HCT116 (cell line): ENCODE measurements around the gene ASB15. TPM values are rescaled to one million over a fixed set of nuclear protein-coding genes. Genes with fewer than 3 reads are reported as not detected.

Source experiments
- ATAC-seq: fragments of 200-7000 bp; cut with Tn5 transposase; 2 replicates; pipeline ENCODE4 v1.9.1; 2020; ENCODE audit warnings: mild to moderate bottlenecking, moderate library complexity
- BruUV-seq: library from RNA; stranded (reverse); fragments of 400-500 nt; replicated peaks from 2 replicates; lab custom pipeline; 2021; lab: Mats Ljungman, UMichigan
- CTCF ChIA-PET: fragments of 300-600 bp; sonication (Branson Sonifier 250); formaldehyde crosslinking; loops from one replicate; lab custom pipeline; 2021; ENCODE audit warnings: antibody characterized with exemption; lab: Charles Lee
- POLR2A ChIA-PET: fragments of 300-600, 350-600 bp; sonication (Branson Sonifier 250); formaldehyde crosslinking; loops from one replicate; lab custom pipeline; 2021; ENCODE audit warnings: antibody characterized with exemption; lab: Charles Lee
- RAD21 ChIA-PET, 2 experiments: fragments of 300-600 bp; sonication (Branson Sonifier 250); formaldehyde crosslinking; loops; one replicate each; lab custom pipeline; 2023; ENCODE audit warnings: low total read pairs in 2 of 2; ENCODE audit not compliant: uncharacterized antibody in 2 of 2, unreplicated experiment in 2 of 2, low non-redundant PET in 1 of 2; lab: Charles Lee
- DNase-seq: peaks from one replicate; pipeline ENCODE4 v3.0.0-alpha.2; 2010; ENCODE audit warnings: low read depth, low spot score
- H2AFZ ChIP-seq: fragments of 200-600 bp; shearing (Covaris generic), sonication (generic); 2 replicates; pipeline ENCODE4 v1.6.1; 2017; ENCODE audit warnings: low read depth, mixed run types, mixed read lengths, antibody characterized with exemption, low read length; ENCODE audit not compliant: poor library complexity, severe bottlenecking
- H3K27ac ChIP-seq: 2 replicates; pipeline ENCODE4 v1.5.1; 2012; ENCODE audit warnings: low read depth, low read length
- H3K27me3 ChIP-seq: fragments of 200-600 bp; sonication (generic); 2 replicates; pipeline ENCODE4 v1.6.1; 2016; ENCODE audit warnings: mixed run types, low read length, mixed read lengths; ENCODE audit not compliant: insufficient read depth
- H3K36me3 ChIP-seq, 2 experiments: fragments of 200-500 bp in 1 of 2; fragments of 200-600 bp in 1 of 2; sonication (Bioruptor generic) in 1 of 2; sonication (generic) in 1 of 2; 2 replicates each; pipeline versions ENCODE4 v1.5.1 to v1.6.1; 2014 to 2016; ENCODE audit warnings: low read length in 2 of 2, inconsistent platforms in 1 of 2, mixed read lengths in 1 of 2, mixed run types in 1 of 2; ENCODE audit not compliant: insufficient read depth in 2 of 2, control insufficient read depth in 1 of 2
- H3K4me1 ChIP-seq, 2 experiments: fragments of 200-600 bp in 1 of 2; sonication (generic) in 1 of 2; 2 replicates each; pipeline versions ENCODE4 v1.5.1 to v1.6.1; 2012 to 2017; ENCODE audit warnings: low read length in 2 of 2, inconsistent platforms in 1 of 2, mild to moderate bottlenecking in 1 of 2, mixed read lengths in 1 of 2, mixed run types in 1 of 2, moderate library complexity in 1 of 2; ENCODE audit not compliant: insufficient read depth in 2 of 2, control insufficient read depth in 1 of 2
- H3K4me2 ChIP-seq: fragments of 200-600 bp; sonication (generic); 2 replicates; pipeline ENCODE4 v1.6.1; 2017; ENCODE audit warnings: mixed run types, low read length, mixed read lengths
- H3K4me3 ChIP-seq, 2 experiments: fragments of 200-600 bp in 1 of 2; sonication (generic) in 1 of 2; replicated peaks in 1 of 2; 2 replicates each; pipeline ENCODE4 v1.5.1; 2011 to 2016; ENCODE audit warnings: low read length in 2 of 2, control low read depth in 1 of 2, low read depth in 1 of 2, mild to moderate bottlenecking in 1 of 2, mixed read lengths in 1 of 2, mixed run types in 1 of 2
- H3K79me2 ChIP-seq: fragments of 200-600 bp; sonication (generic); 2 replicates; pipeline ENCODE4 v1.6.1; 2017; ENCODE audit warnings: mild to moderate bottlenecking, mixed run types, low read length, moderate library complexity, mixed read lengths; ENCODE audit not compliant: insufficient read depth
- H3K9ac ChIP-seq: fragments of 200-600 bp; sonication (generic); 2 replicates; pipeline ENCODE4 v1.6.1; 2016; ENCODE audit warnings: low read length, mixed read lengths
- H3K9me2 ChIP-seq: fragments of 200-600 bp; sonication (generic), shearing (Covaris generic); 2 replicates; pipeline ENCODE4 v1.6.1; 2017; ENCODE audit warnings: mixed run types, mild to moderate bottlenecking, moderate library complexity; ENCODE audit not compliant: insufficient read depth
- H3K9me3 ChIP-seq, 2 experiments: fragments of 200-500 bp in 1 of 2; fragments of 200-600 bp in 1 of 2; sonication (Bioruptor generic) in 1 of 2; sonication (generic) in 1 of 2; 2 replicates each; pipeline ENCODE4 v1.6.1; 2014 to 2017; ENCODE audit warnings: low read length in 2 of 2, mixed read lengths in 2 of 2, inconsistent platforms in 1 of 2, low read depth in 1 of 2, mild to moderate bottlenecking in 1 of 2, mixed run types in 1 of 2, moderate library complexity in 1 of 2; ENCODE audit not compliant: control insufficient read depth in 1 of 2, insufficient read depth in 1 of 2
- H4K20me1 ChIP-seq: fragments of 200-600 bp; sonication (generic), shearing (Covaris generic); 2 replicates; pipeline ENCODE4 v1.6.1; 2017; ENCODE audit warnings: mixed run types, mild to moderate bottlenecking, moderate library complexity; ENCODE audit not compliant: insufficient read depth
- ATF3 ChIP-seq: IDR thresholded peaks from 2 replicates; pipeline ENCODE4 v1.6.1; 2012
- CEBPB ChIP-seq: IDR thresholded peaks from 2 replicates; pipeline ENCODE4 v1.6.1; 2012; ENCODE audit warnings: low read depth
- CTCF ChIP-seq, 3 experiments: fragments of 200-600 bp in 1 of 3; sonication (generic) in 1 of 3; IDR thresholded peaks in 2 of 3; conservative IDR thresholded peaks in 1 of 3; 2 replicates each; pipeline ENCODE4 v1.5.1; 2012 to 2017; ENCODE audit warnings: low read depth in 2 of 3, low read length in 2 of 3, antibody characterized with exemption in 1 of 3, borderline replicate concordance in 1 of 3, control low read depth in 1 of 3, mild to moderate bottlenecking in 1 of 3, mixed read lengths in 1 of 3, mixed run types in 1 of 3, moderate library complexity in 1 of 3; ENCODE audit not compliant: insufficient read depth in 1 of 3
- EGR1 ChIP-seq: IDR thresholded peaks from 2 replicates; pipeline ENCODE4 v1.6.1; 2012; ENCODE audit warnings: low read depth
- ELF1 ChIP-seq: IDR thresholded peaks from 2 replicates; pipeline ENCODE4 v1.6.1; 2012; ENCODE audit warnings: low read depth, borderline replicate concordance
- EZH2phosphoT487 ChIP-seq: fragments of 200-600 bp; IDR thresholded peaks from 2 replicates; pipeline ENCODE4 v1.6.1; 2018; ENCODE audit warnings: antibody characterized with exemption, borderline replicate concordance
- FOSL1 ChIP-seq: IDR thresholded peaks from 2 replicates; pipeline ENCODE4 v1.6.1; 2012; ENCODE audit warnings: low read depth
- JUND ChIP-seq: IDR thresholded peaks from 2 replicates; pipeline ENCODE4 v1.6.1; 2012
- POLR2A ChIP-seq: IDR thresholded peaks from 2 replicates; pipeline ENCODE4 v1.7.0; 2011; ENCODE audit warnings: borderline replicate concordance; ENCODE audit not compliant: insufficient read depth, insufficient read length; ENCODE audit errors: extremely low read depth
- POLR2AphosphoS5 ChIP-seq: IDR thresholded peaks from 2 replicates; pipeline ENCODE4 v1.6.1; 2011; ENCODE audit warnings: mild to moderate bottlenecking, low read depth, low read length, moderate library complexity
- SIN3A ChIP-seq: IDR thresholded peaks from 2 replicates; pipeline ENCODE4 v1.6.1; 2012; ENCODE audit warnings: low read depth
- SP1 ChIP-seq: IDR thresholded peaks from 2 replicates; pipeline ENCODE4 v1.6.1; 2012; ENCODE audit warnings: low read depth
- SRF ChIP-seq: IDR thresholded peaks from 2 replicates; pipeline ENCODE4 v1.6.1; 2012; ENCODE audit warnings: low read depth
- YY1 ChIP-seq: IDR thresholded peaks from 2 replicates; pipeline ENCODE4 v1.6.1; 2011; ENCODE audit warnings: low read length, low read depth, moderate library complexity, mild to moderate bottlenecking; ENCODE audit not compliant: insufficient replicate concordance; ENCODE audit errors: extremely low read depth
- ZBTB33 ChIP-seq: IDR thresholded peaks from 2 replicates; pipeline ENCODE4 v1.6.1; 2011; ENCODE audit warnings: mild to moderate bottlenecking, low read length, moderate library complexity; ENCODE audit not compliant: insufficient replicate concordance; ENCODE audit errors: extremely low read depth
- ZNF274 ChIP-seq: fragments of 200-500 bp; sonication (Bioruptor generic); IDR thresholded peaks from 2 replicates; pipeline ENCODE4 v1.6.1; 2014; ENCODE audit warnings: mild to moderate bottlenecking, low read depth, low read length, inconsistent platforms
- intact Hi-C: fragments of 100-400 bp; cut with micrococcal nuclease; formaldehyde crosslinking; loops from 2 replicates; pipeline ENCODE4 v1.10.0; 2022
- total RNA-seq: library from RNA; stranded (reverse); gene quantifications from one replicate; pipeline ENCODE4 v1.2.1, GENCODE V29; 2021; ENCODE audit not compliant: unreplicated experiment

Gene ASB15
- total RNA-seq, 1 experiment from 2014 or later, result not detected

- no peak for TF ChIP-seq ATF3
- no peak for TF ChIP-seq POLR2A
- TF ChIP-seq ELF1, result no peak
- TF ChIP-seq EZH2phosphoT487, result no peak
- TF ChIP-seq CEBPB, result no peak
These were observed 13.7 kb downstream of the ASB15 start (continued) for GRCh38 chr7:123615344-123615743.

- Histone ChIP-seq H3K4me2 (no peak overlapping the region), H3K27ac (no peak overlapping the region), H2AFZ (no peak overlapping the region), H3K4me1 (no peaks in the 10 kb centered on the region), H3K79me2 (no peaks in the 10 kb centered on the region), H3K9me3 (no peaks in the 10 kb centered on the region), H3K9me2 (no peaks in the 10 kb centered on the region), H3K9ac (no peak overlapping the region), H3K4me3 (no peak overlapping the region), H3K27me3 (no peaks in the 10 kb centered on the region), H3K36me3 (no peaks in the 10 kb centered on the region), H4K20me1 (no peaks in the 10 kb centered on the region)
- ATAC-seq (no peak), DNase-seq (no peak)
- BruUV-seq, result no TSS peak
- CTCF ChIA-PET, result interaction anchor here (2.3 kb wide), 1 partner anchor 8 kb away, joined by 10 read pairs; no protein-coding TSS in a partner anchor
- intact Hi-C loops, result no loop called here
- POLR2A ChIA-PET, result no interaction called here
- TF ChIP-seq YY1, result no peak
- TF ChIP-seq ZBTB33, result no peak
- no peak for TF ChIP-seq POLR2AphosphoS5
- TF ChIP-seq JUND, result no peak
- TF ChIP-seq EGR1, result no peak
- no peak for TF ChIP-seq FOSL1
- TF ChIP-seq CEBPB, result no peak
- TF ChIP-seq CTCF (IDR thresholded peaks at IDR 0.05 in 2 of 3, conservative IDR thresholded peaks at IDR 0.05 in 1 of 3; ENCODE audit: borderline replicate concordance in 1 of 3, insufficient read depth in 1 of 3, low read depth in 2 of 3, low read length in 2 of 3), result no peak
- no peak for TF ChIP-seq ATF3
- no peak for TF ChIP-seq SP1
- TF ChIP-seq SIN3A, result no peak
- TF ChIP-seq SRF, result no peak
- no peak for TF ChIP-seq ZNF274
- RAD21 ChIA-PET, result no interaction called here
These were observed 14.6 kb downstream of the ASB15 start for GRCh38 chr7:123616223-123616622.
